Measurements from ENCODE around the gene RAB7A.
"Not testable (repeated sequence)": the region's sequence is repeated elsewhere in the genome, so short reads cannot be mapped to it uniquely, and the experiment has no call there.

- TF ChIP-seq, protein P1, sequence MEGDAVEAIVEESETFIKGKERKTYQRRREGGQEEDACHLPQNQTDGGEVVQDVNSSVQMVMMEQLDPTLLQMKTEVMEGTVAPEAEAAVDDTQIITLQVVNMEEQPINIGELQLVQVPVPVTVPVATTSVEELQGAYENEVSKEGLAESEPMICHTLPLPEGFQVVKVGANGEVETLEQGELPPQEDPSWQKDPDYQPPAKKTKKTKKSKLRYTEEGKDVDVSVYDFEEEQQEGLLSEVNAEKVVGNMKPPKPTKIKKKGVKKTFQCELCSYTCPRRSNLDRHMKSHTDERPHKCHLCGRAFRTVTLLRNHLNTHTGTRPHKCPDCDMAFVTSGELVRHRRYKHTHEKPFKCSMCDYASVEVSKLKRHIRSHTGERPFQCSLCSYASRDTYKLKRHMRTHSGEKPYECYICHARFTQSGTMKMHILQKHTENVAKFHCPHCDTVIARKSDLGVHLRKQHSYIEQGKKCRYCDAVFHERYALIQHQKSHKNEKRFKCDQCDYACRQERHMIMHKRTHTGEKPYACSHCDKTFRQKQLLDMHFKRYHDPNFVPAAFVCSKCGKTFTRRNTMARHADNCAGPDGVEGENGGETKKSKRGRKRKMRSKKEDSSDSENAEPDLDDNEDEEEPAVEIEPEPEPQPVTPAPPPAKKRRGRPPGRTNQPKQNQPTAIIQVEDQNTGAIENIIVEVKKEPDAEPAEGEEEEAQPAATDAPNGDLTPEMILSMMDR (IDR thresholded peaks at IDR 0.05; ENCODE audit: poor library complexity) = not testable (repeated sequence)
- not testable (repeated sequence) for TF ChIP-seq EZH2phosphoT487 (IDR thresholded peaks at IDR 0.05; ENCODE audit: low read depth, severe bottlenecking, unreplicated experiment); EZH2 (IDR thresholded peaks at IDR 0.05; ENCODE audit: borderline replicate concordance)
Observed at GRCh38 chr3:128832979-128833378, 107.0 kb downstream of the RAB7A start.
